ENCODE results near the gene MORN3.
"Not testable (repeated sequence)": the region's sequence is repeated elsewhere in the genome, so short reads cannot be mapped to it uniquely, and the experiment has no call there.

DNA sequence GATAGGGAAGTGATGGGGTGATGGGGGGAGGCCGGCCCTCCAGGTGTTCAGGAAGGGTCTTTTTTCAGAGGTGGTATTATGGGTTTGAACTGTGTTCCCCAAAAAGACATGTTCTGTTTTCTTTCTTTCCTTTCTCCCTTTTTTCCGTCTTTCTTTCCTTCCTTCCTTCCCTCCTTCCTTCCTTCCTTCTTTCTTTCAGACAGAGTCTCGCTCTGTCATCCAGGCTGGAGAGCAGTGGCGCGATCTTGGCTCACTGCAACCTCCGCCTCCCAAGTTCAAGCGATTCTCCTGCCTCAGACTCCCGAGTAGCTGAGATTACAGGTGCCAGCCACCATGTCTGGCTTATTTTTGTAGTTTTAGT, 39.6 kb upstream of the MORN3 start:
- TF ChIP-seq, protein P1, sequence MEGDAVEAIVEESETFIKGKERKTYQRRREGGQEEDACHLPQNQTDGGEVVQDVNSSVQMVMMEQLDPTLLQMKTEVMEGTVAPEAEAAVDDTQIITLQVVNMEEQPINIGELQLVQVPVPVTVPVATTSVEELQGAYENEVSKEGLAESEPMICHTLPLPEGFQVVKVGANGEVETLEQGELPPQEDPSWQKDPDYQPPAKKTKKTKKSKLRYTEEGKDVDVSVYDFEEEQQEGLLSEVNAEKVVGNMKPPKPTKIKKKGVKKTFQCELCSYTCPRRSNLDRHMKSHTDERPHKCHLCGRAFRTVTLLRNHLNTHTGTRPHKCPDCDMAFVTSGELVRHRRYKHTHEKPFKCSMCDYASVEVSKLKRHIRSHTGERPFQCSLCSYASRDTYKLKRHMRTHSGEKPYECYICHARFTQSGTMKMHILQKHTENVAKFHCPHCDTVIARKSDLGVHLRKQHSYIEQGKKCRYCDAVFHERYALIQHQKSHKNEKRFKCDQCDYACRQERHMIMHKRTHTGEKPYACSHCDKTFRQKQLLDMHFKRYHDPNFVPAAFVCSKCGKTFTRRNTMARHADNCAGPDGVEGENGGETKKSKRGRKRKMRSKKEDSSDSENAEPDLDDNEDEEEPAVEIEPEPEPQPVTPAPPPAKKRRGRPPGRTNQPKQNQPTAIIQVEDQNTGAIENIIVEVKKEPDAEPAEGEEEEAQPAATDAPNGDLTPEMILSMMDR (IDR thresholded peaks at IDR 0.05): not testable (repeated sequence)
- not testable (repeated sequence) for TF ChIP-seq POLR2A (IDR thresholded peaks at IDR 0.05)

All from heart left ventricle (tissue), 13 donors.